HEK293 (cell line): Measurements from ENCODE around the gene ANXA3.

Experiments
- CTCF ChIA-PET: fragments of 350-600 bp; formaldehyde crosslinking; extraction: SDS; loops from one replicate; lab custom pipeline; 2021; ENCODE audit warnings: antibody characterized with exemption; lab: Yijun Ruan, JAX
- POLR2A ChIA-PET: fragments of 300-600 bp; formaldehyde crosslinking; extraction: SDS; loops from one replicate; lab custom pipeline; 2020; ENCODE audit warnings: antibody characterized with exemption, inconsistent platforms; lab: Yijun Ruan, JAX
- H3K27ac ChIP-seq: fragments of 200-500 bp; sonication (Bioruptor generic); 2 replicates; pipeline ENCODE4 v1.5.1; 2014; ENCODE audit warnings: low read depth, low read length, control low read depth, inconsistent platforms; ENCODE audit errors: extremely low read depth
- H3K36me3 ChIP-seq, 2 experiments: fragments of 200-500 bp in 1 of 2; sonication (Bioruptor generic) in 1 of 2; 1 replicate in 1 of 2; 2 replicates in 1 of 2; pipeline ENCODE4 v1.5.1; 2014 to 2017; ENCODE audit warnings: inconsistent platforms in 2 of 2, low read length in 2 of 2; ENCODE audit not compliant: control insufficient read depth in 2 of 2, insufficient read depth in 1 of 2
- H3K4me1 ChIP-seq: fragments of 200-500 bp; sonication (Bioruptor generic); 2 replicates; pipeline ENCODE4 v1.5.1; 2014; ENCODE audit warnings: mild to moderate bottlenecking, low read length, inconsistent platforms; ENCODE audit not compliant: control insufficient read depth, insufficient read depth
- H3K4me3 ChIP-seq: 2 replicates; pipeline ENCODE4 v1.5.1; 2011; ENCODE audit warnings: low read depth, mild to moderate bottlenecking, control low read depth, low read length, moderate library complexity
- H3K9me3 ChIP-seq: fragments of 200-500 bp; sonication (Bioruptor generic); 2 replicates; pipeline ENCODE4 v1.5.1; 2014; ENCODE audit warnings: low read depth, low read length, inconsistent platforms; ENCODE audit not compliant: control insufficient read depth, insufficient read depth
- HOXA7 ChIP-seq: sonication (generic); formaldehyde crosslinking; IDR thresholded peaks from 2 replicates; pipeline ENCODE4 v1.8.1; 2022; ENCODE audit warnings: missing genetic modification reagents, borderline replicate concordance
- SCRT2 ChIP-seq: fragments of 450-650 bp; formaldehyde crosslinking; IDR thresholded peaks from 2 replicates; pipeline ENCODE4 v1.5.1; 2016; ENCODE audit warnings: missing biosample characterization, missing genetic modification characterization
- SETDB1 ChIP-seq: IDR thresholded peaks from one replicate; pipeline ENCODE4 v1.6.1; 2017; ENCODE audit warnings: mild to moderate bottlenecking, low read length, moderate library complexity, mixed read lengths; ENCODE audit not compliant: insufficient read length
- SP2 ChIP-seq: fragments of 450-650 bp; formaldehyde crosslinking; IDR thresholded peaks from 2 replicates; pipeline ENCODE4 v1.5.1; 2016; ENCODE audit warnings: missing biosample characterization, missing genetic modification characterization
- TCF7L2 ChIP-seq: IDR thresholded peaks from 2 replicates; pipeline ENCODE4 v1.6.1; 2011; ENCODE audit warnings: low read depth, mild to moderate bottlenecking, inconsistent platforms, low read length, moderate library complexity, borderline replicate concordance
- TSHZ1 ChIP-seq: fragments of 450-650 bp; formaldehyde crosslinking; IDR thresholded peaks from 2 replicates; pipeline ENCODE4 v1.5.1; 2016; ENCODE audit warnings: missing biosample characterization, missing genetic modification characterization, borderline replicate concordance
- ZBTB1 ChIP-seq: fragments of 450-650 bp; formaldehyde crosslinking; IDR thresholded peaks from 2 replicates; pipeline ENCODE4 v1.5.1; 2016; ENCODE audit warnings: missing biosample characterization, missing genetic modification characterization
- ZFP3 ChIP-seq: fragments of 450-650 bp; formaldehyde crosslinking; IDR thresholded peaks from 2 replicates; pipeline ENCODE4 v1.5.1; 2016; ENCODE audit warnings: low read depth, missing biosample characterization, missing genetic modification characterization
- ZNF16 ChIP-seq: fragments of 450-650 bp; formaldehyde crosslinking; IDR thresholded peaks from 2 replicates; pipeline ENCODE4 v1.5.1; 2016; ENCODE audit warnings: low read depth, missing biosample characterization, missing genetic modification characterization
- ZNF184 ChIP-seq: fragments of 450-650 bp; IDR thresholded peaks from 2 replicates; pipeline ENCODE4 v1.5.1; 2018; ENCODE audit warnings: missing biosample characterization, mild to moderate bottlenecking, missing genetic modification characterization
- ZNF248 ChIP-seq: fragments of 450-650 bp; formaldehyde crosslinking; IDR thresholded peaks from 2 replicates; pipeline ENCODE4 v1.5.1; 2017; ENCODE audit warnings: missing biosample characterization, missing genetic modification characterization
- ZNF266 ChIP-seq: fragments of 450-650 bp; formaldehyde crosslinking; IDR thresholded peaks from 2 replicates; pipeline ENCODE4 v1.5.1; 2016; ENCODE audit warnings: missing biosample characterization, missing genetic modification characterization, low read depth
- ZNF48 ChIP-seq: fragments of 450-650 bp; formaldehyde crosslinking; IDR thresholded peaks from 2 replicates; pipeline ENCODE4 v1.5.1; 2016; ENCODE audit warnings: missing biosample characterization, missing genetic modification characterization
- ZNF488 ChIP-seq: fragments of 450-650 bp; formaldehyde crosslinking; IDR thresholded peaks from 2 replicates; pipeline ENCODE4 v1.5.1; 2016; ENCODE audit warnings: missing biosample characterization, missing genetic modification characterization
- ZNF510 ChIP-seq: fragments of 450-650 bp; formaldehyde crosslinking; IDR thresholded peaks from 2 replicates; pipeline ENCODE4 v1.5.1; 2018; ENCODE audit warnings: mild to moderate bottlenecking, missing genetic modification characterization, missing biosample characterization; ENCODE audit not compliant: insufficient replicate concordance
- ZNF514 ChIP-seq: fragments of 450-650 bp; formaldehyde crosslinking; IDR thresholded peaks from 2 replicates; pipeline ENCODE4 v1.5.1; 2016; ENCODE audit warnings: missing biosample characterization, missing genetic modification characterization
- ZNF76 ChIP-seq: fragments of 450-650 bp; formaldehyde crosslinking; IDR thresholded peaks from 2 replicates; pipeline ENCODE4; 2016; ENCODE audit warnings: low read depth, missing biosample characterization, missing genetic modification characterization, borderline replicate concordance
- ZNF791 ChIP-seq: fragments of 450-650 bp; formaldehyde crosslinking; IDR thresholded peaks from 2 replicates; pipeline ENCODE4 v1.5.1; 2016; ENCODE audit warnings: missing biosample characterization, missing genetic modification characterization
- ZNF830 ChIP-seq: fragments of 450-650 bp; IDR thresholded peaks from 2 replicates; pipeline ENCODE4 v1.5.0; 2018; ENCODE audit warnings: missing biosample characterization, missing genetic modification characterization, low read depth, mild to moderate bottlenecking, moderate library complexity
- TF ChIP-seq, protein P1 (sequence below): fragments of 450-650 bp; formaldehyde crosslinking; IDR thresholded peaks from 2 replicates; pipeline ENCODE4 v1.5.1; 2017; ENCODE audit warnings: missing biosample characterization, missing genetic modification characterization
- TF ChIP-seq, protein P2 (sequence below): fragments of 450-650 bp; formaldehyde crosslinking; IDR thresholded peaks from 2 replicates; pipeline ENCODE4 v1.5.1; 2016; ENCODE audit warnings: missing biosample characterization, missing genetic modification characterization

The ANXA3 gene

DNA sequence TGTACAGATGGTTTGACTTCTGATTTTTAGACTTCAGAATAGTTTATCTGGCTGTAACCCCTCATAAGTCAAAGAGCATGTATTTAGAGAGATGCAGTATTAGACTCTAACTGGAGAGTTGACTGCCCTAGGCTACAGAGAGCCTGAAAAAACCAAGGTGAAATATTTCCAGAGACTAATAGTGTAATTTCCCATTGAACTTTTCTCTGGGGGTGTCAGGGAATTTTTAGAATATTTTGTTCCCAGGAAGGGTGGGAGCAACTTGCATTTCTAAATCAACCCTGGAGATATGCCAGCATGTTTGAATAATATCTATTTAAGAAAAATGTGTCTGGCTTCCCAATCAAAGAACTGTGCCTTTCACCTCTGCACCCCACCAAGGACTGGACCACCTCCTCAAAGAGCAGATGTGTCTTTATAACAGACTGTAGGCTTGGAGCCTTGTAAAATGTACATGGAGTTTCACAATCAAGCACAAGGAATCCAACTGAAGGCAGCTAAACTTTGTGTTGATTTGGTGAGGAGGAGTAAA, 2.0 kb downstream of the ANXA3 start:
- Histone ChIP-seq H3K4me3 (no peak overlapping the region), H3K36me3 (no peaks in the 10 kb centered on the region), H3K4me1 (no peaks in the 10 kb centered on the region), H3K27ac (no peak overlapping the region), H3K9me3 (no peaks in the 10 kb centered on the region)
- TF ChIP-seq SCRT2 (no peak), ZNF16 (no peak), ZNF248 (tag by site-specific recombination) (no peak), ZNF184 (tag by site-specific recombination) (no peak), HOXA7 (no peak)
- TF ChIP-seq, protein P1, sequence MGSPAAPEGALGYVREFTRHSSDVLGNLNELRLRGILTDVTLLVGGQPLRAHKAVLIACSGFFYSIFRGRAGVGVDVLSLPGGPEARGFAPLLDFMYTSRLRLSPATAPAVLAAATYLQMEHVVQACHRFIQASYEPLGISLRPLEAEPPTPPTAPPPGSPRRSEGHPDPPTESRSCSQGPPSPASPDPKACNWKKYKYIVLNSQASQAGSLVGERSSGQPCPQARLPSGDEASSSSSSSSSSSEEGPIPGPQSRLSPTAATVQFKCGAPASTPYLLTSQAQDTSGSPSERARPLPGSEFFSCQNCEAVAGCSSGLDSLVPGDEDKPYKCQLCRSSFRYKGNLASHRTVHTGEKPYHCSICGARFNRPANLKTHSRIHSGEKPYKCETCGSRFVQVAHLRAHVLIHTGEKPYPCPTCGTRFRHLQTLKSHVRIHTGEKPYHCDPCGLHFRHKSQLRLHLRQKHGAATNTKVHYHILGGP (tag by site-specific recombination), result no peak
- ChIA-PET POLR2A (no interaction called here), CTCF (no interaction called here)

- Histone ChIP-seq H3K4me1 (no peaks in the 10 kb centered on the region), H3K27ac (no peak overlapping the region), H3K36me3 (no peaks in the 10 kb centered on the region), H3K4me3 (no peak overlapping the region), H3K9me3 (no peaks in the 10 kb centered on the region)
- ChIA-PET POLR2A (no interaction called here), CTCF (no interaction called here)
- TF ChIP-seq ZNF48 (no peak), TCF7L2 (no peak), ZBTB1 (tag by site-specific recombination) (no peak), SETDB1 (no peak), ZNF830 (no peak), ZNF510 (tag by site-specific recombination) (no peak), ZNF488 (tag by site-specific recombination) (no peak), TSHZ1 (tag by site-specific recombination) (no peak), ZNF76 (tag by site-specific recombination) (no peak), SP2 (no peak), ZFP3 (tag by site-specific recombination) (no peak), ZNF791 (no peak), ZNF514 (no peak), ZNF266 (tag by site-specific recombination) (no peak)
- TF ChIP-seq, protein P2, sequence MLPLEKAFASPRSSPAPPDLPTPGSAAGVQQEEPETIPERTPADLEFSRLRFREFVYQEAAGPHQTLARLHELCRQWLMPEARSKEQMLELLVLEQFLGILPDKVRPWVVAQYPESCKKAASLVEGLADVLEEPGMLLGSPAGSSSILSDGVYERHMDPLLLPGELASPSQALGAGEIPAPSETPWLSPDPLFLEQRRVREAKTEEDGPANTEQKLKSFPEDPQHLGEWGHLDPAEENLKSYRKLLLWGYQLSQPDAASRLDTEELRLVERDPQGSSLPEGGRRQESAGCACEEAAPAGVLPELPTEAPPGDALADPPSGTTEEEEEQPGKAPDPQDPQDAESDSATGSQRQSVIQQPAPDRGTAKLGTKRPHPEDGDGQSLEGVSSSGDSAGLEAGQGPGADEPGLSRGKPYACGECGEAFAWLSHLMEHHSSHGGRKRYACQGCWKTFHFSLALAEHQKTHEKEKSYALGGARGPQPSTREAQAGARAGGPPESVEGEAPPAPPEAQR (tag by site-specific recombination), result no peak
These were observed 5.1 kb downstream of the ANXA3 start for GRCh38 chr4:78556665-78557064.
